Stimulated activated CD8-positive, alpha-beta memory T cell treated with anti-CD3 and anti-CD28 coated beads, Interleukin-15, amount 100 ng/mL, for 48 hours (primary cell): ENCODE measurements around the gene HNRNPDL.
"Not testable (repeated sequence)": the region's sequence is repeated elsewhere in the genome, so short reads cannot be mapped to it uniquely, and the experiment has no call there.

ENCODE experiments used
- DNase-seq, 2 donors: peaks; one replicate each; pipeline ENCODE4 v3.0.0-alpha.2; 2020; ENCODE audit warnings: low read depth in 2 of 2

The HNRNPDL gene

DNA sequence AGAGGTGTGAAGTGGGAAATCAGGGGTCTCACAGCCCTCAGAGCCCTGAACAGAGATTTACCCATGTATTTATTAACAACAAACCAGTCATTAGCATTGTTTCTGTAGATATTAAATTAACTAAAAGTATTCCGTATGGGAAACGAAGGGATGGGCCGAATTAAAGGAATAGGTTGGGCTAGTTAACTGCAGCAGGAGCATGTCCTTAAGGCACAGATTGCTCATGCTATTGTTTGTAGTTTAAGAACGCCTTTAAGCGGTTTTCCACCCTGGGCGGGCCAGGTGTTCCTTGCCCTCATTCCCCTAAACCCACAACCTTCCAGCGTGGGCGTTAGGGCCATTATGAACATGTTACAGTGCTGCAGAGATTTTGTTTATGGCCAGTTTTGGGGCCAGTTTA, 44.0 kb downstream of the HNRNPDL start:
- DNase-seq, result not testable (repeated sequence)

DNA sequence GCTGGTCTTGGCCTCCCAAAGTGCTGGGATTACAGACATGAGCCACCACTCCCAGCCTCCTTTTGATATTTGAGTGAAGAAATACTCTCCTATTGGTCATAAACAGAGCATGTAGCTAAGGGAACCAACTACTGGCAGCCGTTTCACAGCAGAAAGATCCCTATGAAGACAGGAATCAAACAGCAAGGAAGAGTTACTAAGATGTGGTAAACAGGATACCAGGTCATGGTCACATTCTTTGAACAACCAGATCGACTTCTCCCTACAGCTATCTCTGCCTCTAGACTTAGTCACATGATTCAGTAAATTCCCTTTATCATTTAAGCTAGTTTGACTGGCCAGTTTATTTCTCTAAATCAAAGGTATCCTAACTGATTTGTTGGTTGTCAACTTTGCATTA, 47.5 kb downstream of the HNRNPDL start:
- no peak for DNase-seq

DNA sequence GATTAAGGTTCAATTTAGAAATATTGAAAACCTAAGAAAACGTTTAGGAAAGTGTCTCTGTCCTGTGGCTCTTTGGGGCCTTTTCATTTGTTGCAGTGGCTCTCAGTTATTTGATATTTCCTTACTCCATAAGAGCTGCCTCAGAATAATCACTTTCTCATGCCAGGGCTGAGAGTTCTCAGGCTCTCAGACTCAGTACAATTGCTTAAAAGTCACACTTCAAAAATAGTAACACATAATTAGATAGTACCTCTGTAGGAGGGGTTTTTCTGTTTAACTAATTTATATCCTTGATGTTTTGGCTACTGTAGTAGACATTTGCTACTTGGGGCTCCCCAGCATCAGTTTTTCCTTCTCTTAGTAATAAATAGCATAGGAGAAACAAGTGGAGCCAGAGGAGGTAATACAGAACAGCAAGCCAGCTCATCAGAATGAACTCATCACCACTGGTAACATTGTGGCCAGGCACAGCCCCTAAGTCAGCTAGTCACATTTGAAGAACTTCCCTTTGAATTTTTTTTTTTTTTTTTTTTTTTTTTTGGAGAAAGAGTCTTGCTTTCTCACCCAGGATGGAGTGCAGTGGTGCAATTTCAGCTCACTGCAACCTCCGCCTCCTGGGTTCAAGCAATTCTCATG, 48.5 kb downstream of the HNRNPDL start:
- no peak for DNase-seq

DNA sequence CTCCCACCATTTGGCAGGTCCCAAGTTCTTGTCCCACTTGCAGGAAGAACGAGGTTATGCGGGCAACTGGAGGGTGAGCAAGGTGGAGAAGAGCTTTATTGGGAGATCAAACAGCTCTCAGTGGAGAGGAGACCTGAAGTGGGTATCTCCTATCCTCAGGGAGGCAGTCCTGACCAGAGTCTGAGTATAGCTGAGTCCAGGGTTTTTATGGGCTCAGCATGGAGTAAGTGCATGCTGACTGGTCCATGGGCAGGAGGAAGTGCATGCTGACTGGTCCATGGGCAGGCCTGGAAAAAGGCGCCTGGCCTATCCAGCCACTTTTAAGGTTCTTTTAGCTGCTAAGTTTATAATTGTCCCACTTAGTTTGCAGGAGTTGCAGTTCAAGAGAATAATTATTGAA, 49.0 kb downstream of the HNRNPDL start:
- DNase-seq, result no peak

DNA sequence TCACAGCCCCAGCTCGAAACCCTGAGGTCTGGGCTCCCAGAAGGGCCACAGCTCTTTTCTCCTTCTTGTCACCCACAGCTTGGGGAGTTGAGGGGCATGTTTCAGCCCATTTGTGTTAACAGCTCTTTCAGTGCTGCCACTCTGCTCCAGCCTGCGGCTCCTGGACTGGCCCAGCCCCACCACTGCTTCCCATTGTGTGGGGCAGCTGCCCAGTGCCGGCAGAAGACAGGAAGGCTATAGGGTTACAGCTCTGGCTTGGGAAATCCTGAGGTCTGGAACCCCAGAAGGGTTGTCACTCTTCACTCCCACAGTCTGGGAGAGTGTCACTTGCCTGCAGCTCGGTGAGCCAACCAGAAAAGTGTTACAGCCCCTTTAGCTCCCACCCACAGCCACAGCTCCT, 49.4 kb downstream of the HNRNPDL start:
- DNase-seq, result no peak

DNA sequence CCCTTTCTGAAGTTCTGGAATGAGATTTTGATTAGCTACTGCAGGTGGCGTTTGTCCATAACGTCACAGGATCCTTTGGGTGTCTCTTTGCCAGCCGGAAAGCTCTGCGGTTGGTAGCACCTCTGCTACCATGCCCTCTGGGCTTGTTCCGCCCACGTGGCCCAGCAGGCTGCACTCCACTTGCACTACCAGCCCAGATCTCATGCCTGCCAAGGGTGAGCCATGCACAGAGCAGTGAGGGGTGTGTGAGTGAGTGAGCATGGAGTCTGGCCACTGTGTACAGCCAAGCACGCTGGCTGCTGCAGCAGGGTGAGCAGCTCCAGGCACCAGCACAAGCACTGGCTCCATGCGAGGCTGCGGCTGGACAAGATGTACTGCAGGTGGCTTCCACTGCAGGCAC, 49.9 kb downstream of the HNRNPDL start:
- no peak for DNase-seq

DNA sequence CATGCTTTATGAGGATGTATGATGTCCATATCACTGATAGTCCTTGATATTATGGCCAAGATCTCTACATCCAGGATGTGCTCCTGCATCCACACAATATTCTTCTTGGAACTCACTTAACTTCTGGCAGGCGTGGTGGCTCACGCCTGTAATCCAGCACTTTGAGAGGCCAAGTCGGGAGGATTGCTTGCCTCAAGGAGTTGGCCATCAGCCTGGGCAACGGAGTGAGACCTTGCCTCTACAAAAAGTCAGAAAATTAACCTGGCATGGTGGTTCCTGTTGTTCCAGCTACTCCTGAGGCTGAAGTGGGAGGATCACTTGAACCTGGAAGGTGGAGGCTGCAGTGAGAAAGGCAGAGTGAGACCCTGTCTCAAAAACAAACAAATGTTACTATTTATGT, 54.2 kb downstream of the HNRNPDL start:
- no peak for DNase-seq

DNA sequence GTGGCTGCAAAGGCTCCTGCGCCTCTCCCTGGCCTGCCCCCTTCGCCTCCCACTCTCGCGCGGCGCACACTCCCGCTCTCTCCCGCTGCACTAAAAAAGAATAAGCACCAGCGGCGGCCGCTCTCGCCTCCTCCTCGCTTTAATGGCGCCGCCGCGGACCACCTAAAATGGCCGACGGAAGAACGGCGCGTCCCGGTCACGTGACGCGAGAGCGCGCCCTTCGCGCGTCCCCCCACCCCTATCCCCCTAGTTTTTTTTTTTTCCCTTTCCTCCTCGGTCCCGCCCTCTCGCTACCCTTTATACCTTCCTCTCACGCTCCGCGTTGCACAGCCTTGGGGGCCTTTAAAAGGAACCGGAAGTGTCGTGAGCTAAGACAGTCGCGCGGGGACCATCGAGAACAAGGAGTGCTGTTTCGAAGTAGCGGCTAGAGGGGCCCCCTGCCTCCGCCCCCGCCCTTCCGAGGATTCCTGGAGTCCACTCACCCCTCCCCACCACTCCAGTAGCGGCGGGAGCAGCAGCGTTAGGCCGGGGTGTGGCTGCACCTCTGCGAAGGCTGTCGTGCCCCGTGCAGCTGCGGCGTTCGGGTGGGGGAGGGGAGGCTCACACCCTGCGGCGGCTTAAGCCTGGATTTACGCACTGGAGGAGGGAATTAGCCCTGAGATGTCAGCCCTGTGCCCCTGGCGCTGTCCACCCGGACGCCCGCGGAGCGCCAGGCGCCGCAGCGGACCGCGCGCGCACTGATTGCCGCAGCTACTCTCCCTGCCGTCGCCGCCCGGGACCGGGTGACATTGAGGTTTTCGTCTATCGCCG, 56.2 kb downstream of the HNRNPDL start, which contains the start of gene HNRNPD:
Gene HNRNPD (minus strand): TSS at position 176 of the 810 bp plus-strand sequence. CDS start 313 bp downstream, outside the sequence.
- DNase-seq, result peak; percentile 92 to 94

DNA sequence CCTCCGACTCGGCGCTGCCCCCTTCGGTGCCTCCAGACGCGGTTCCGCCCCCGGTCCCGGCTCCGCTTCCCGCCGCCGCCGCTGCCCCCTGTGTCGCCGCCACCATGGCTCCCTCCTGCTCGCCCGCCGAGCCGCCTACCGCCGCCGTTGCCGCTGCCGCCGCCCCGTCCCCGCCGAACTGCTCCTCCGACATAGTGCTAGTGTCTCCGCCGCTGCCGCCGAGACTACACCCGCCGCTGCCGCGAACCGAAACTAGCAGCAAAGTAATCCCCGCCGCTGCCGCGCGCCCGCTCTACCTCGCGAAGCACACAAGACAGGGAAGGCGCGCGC, 56.8 kb downstream of the HNRNPDL start:
- peak; percentile 28 to 32 for DNase-seq
